PC-3 (cell line): Measurements from ENCODE around the gene SLC5A5. TPM values are rescaled to one million over a fixed set of nuclear protein-coding genes. Genes with fewer than 3 reads are reported as not detected.

Experiments used
- ATAC-seq: fragments of 200-7000 bp; cut with Tn5 transposase; 2 replicates; pipeline ENCODE4 v1.9.1; 2020; ENCODE audit warnings: mild to moderate bottlenecking, moderate library complexity
- BruUV-seq: library from RNA; stranded (reverse); fragments of 400-500 nt; replicated peaks from 2 replicates; lab custom pipeline; 2021; lab: Mats Ljungman, UMichigan
- CTCF ChIA-PET: fragments of 300-600 bp; sonication (Branson Sonifier 250); formaldehyde crosslinking; loops from one replicate; lab custom pipeline; 2022; ENCODE audit warnings: antibody characterized with exemption; lab: Charles Lee
- POLR2A ChIA-PET: fragments of 300-600 bp; sonication (Branson Sonifier 250); formaldehyde crosslinking; loops from one replicate; lab custom pipeline; 2022; ENCODE audit warnings: antibody characterized with exemption; ENCODE audit not compliant: unreplicated experiment; lab: Charles Lee
- DNase-seq: peaks from one replicate; pipeline ENCODE4 v3.0.0-alpha.2; 2015
- H2AFZ ChIP-seq: fragments of 300-600 bp; sonication (generic); 2 replicates; pipeline ENCODE4 v1.6.0; 2016; ENCODE audit warnings: antibody characterized with exemption, low read length
- H3F3A ChIP-seq: fragments of 300-600 bp; sonication (generic); one replicate; pipeline ENCODE4 v1.6.0; 2017; ENCODE audit warnings: antibody characterized with exemption, low read length, control low read depth, mild to moderate bottlenecking; ENCODE audit not compliant: unreplicated experiment
- H3K27ac ChIP-seq: fragments of 300-600 bp; sonication (generic); 2 replicates; pipeline ENCODE4 v1.5.1; 2016; ENCODE audit warnings: mild to moderate bottlenecking, low read length
- H3K27me3 ChIP-seq: fragments of 300-600 bp; sonication (generic); 2 replicates; pipeline ENCODE4 v1.6.1; 2016; ENCODE audit warnings: low read length, mixed read lengths
- H3K36me3 ChIP-seq: fragments of 300-600 bp; sonication (generic); 2 replicates; pipeline ENCODE4 v1.6.1; 2016; ENCODE audit warnings: low read depth, mixed run types, low read length, mixed read lengths
- H3K4me1 ChIP-seq: fragments of 300-600 bp; sonication (generic); 2 replicates; pipeline ENCODE4 v1.5.1; 2016; ENCODE audit warnings: low read length; ENCODE audit not compliant: insufficient read depth
- H3K4me2 ChIP-seq: fragments of 300-600 bp; sonication (generic); 2 replicates; pipeline ENCODE4 v1.6.0; 2016; ENCODE audit warnings: low read length
- H3K4me3 ChIP-seq: fragments of 300-600 bp; sonication (generic); 2 replicates; pipeline ENCODE4 v1.5.1; 2016; ENCODE audit warnings: mild to moderate bottlenecking, low read length, mixed read lengths
- H3K79me2 ChIP-seq: fragments of 300-600 bp; sonication (generic); 2 replicates; pipeline ENCODE4 v1.6.1; 2017; ENCODE audit warnings: low read length, mixed read lengths
- H3K9ac ChIP-seq: fragments of 300-600 bp; sonication (generic); 2 replicates; pipeline ENCODE4 v1.6.0; 2016; ENCODE audit warnings: mild to moderate bottlenecking, low read length
- H3K9me2 ChIP-seq: fragments of 300-600 bp; sonication (generic); replicated peaks from 2 replicates; pipeline ENCODE4 v1.6.1; 2016; ENCODE audit warnings: mixed run types, low read length, mixed read lengths
- H3K9me3 ChIP-seq: fragments of 300-600 bp; sonication (generic); 2 replicates; pipeline ENCODE4 v1.6.1; 2016; ENCODE audit warnings: low read length, mixed read lengths
- H4K20me1 ChIP-seq: fragments of 300-600 bp; sonication (generic); 2 replicates; pipeline ENCODE4 v1.6.1; 2016; ENCODE audit warnings: low read length, mixed read lengths
- EZH2 ChIP-seq: fragments of 300-600 bp; sonication (generic); IDR thresholded peaks from one replicate; pipeline ENCODE4 v1.6.1; 2017; ENCODE audit warnings: antibody characterized with exemption, mild to moderate bottlenecking, low read length; ENCODE audit not compliant: unreplicated experiment
- EZH2phosphoT487 ChIP-seq: fragments of 300-600 bp; sonication (generic); IDR thresholded peaks from 2 replicates; pipeline ENCODE4 v1.6.1; 2018; ENCODE audit warnings: mild to moderate bottlenecking, antibody characterized with exemption, low read length, borderline replicate concordance
- intact Hi-C: fragments of 100-400 bp; cut with micrococcal nuclease; formaldehyde crosslinking; loops from 2 replicates; pipeline ENCODE4 v1.9.0; 2023
- total RNA-seq: library from RNA; depleted of rRNA; stranded (reverse); fragments of >200 nt; gene quantifications from 2 replicates; pipeline ENCODE4 v1.2.3, GENCODE V29; 2014
- TF ChIP-seq, protein P1 (sequence below): fragments of 300-600 bp; sonication (generic); conservative IDR thresholded peaks from 2 replicates; pipeline ENCODE4 v1.5.1; 2017; ENCODE audit warnings: antibody characterized with exemption, low read depth, mild to moderate bottlenecking, low read length

SLC5A5 gene
- total RNA-seq, 1 experiment from 2014 or later, result not detected

DNA sequence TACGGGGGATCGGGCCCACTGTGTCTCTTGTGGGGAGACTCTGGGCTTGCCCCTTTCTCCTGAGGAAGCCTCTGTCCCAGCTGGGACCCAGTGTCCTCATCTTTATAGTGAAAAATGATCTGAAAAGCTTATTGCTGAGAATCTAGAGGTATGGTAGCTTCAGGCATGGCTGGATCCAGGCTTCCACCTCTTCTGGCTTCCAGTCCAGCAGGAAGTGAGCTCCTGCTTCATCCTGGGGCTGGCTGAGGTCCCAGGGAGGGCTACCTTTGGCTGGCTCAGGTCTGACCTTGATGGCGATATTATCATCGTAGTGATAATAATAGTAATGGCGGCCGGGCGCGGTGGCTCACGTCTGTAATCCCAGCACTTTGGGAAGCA, 3.0 kb downstream of the SLC5A5 start:
- H3K9me3 ChIP-seq, result no peaks in the 10 kb centered on the region
- H3K27ac ChIP-seq, result no peak overlapping the region
- POLR2A ChIA-PET, result no interaction called here
- no peaks in the 10 kb centered on the region for H3F3A ChIP-seq
- H3K4me2 ChIP-seq, result no peak overlapping the region
- TF ChIP-seq, protein P1, sequence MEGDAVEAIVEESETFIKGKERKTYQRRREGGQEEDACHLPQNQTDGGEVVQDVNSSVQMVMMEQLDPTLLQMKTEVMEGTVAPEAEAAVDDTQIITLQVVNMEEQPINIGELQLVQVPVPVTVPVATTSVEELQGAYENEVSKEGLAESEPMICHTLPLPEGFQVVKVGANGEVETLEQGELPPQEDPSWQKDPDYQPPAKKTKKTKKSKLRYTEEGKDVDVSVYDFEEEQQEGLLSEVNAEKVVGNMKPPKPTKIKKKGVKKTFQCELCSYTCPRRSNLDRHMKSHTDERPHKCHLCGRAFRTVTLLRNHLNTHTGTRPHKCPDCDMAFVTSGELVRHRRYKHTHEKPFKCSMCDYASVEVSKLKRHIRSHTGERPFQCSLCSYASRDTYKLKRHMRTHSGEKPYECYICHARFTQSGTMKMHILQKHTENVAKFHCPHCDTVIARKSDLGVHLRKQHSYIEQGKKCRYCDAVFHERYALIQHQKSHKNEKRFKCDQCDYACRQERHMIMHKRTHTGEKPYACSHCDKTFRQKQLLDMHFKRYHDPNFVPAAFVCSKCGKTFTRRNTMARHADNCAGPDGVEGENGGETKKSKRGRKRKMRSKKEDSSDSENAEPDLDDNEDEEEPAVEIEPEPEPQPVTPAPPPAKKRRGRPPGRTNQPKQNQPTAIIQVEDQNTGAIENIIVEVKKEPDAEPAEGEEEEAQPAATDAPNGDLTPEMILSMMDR, result no peak
- TF ChIP-seq EZH2phosphoT487 (no peak), EZH2 (no peak)
- intact Hi-C loops, result loop anchor here (5.0 kb wide), 1 partner anchor 123 kb away; no protein-coding TSS in a partner anchor
- no peak for ATAC-seq
- H3K4me3 ChIP-seq, result no peak overlapping the region
- peaks cover 5% of the 10 kb centered on the region; the same call in 1 of the 2 replicates for H3K4me1 ChIP-seq
- no peaks in the 10 kb centered on the region for H3K36me3 ChIP-seq
- H3K27me3 ChIP-seq, result 0 out of 2 replicates have a peak, but pooled peaks cover 12% of the 10 kb centered on the region
- no peaks in the 10 kb centered on the region for H3K79me2 ChIP-seq
- H2AFZ ChIP-seq, result no peak overlapping the region
- no peaks in the 10 kb centered on the region for H4K20me1 ChIP-seq
- no TSS peak for BruUV-seq
- DNase-seq, result no peak
- H3K9me2 ChIP-seq, result no peaks in the 10 kb centered on the region
- H3K9ac ChIP-seq, result no peak overlapping the region
- CTCF ChIA-PET, result interaction anchor here (0.6 kb wide), 1 partner anchor 16 kb away, joined by 6 read pairs; no protein-coding TSS in a partner anchor

DNA sequence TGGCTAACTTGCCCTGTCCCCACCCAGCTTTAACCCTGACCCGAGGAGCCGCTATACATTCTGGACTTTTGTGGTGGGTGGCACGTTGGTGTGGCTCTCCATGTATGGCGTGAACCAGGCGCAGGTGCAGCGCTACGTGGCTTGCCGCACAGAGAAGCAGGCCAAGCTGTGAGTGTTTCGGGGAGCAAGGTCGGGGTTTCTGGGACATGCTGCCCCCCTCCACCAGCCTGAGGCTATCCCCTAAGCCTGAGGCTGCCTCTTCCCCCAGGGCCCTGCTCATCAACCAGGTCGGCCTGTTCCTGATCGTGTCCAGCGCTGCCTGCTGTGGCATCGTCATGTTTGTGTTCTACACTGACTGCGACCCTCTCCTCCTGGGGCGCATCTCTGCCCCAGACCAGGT, 6.0 kb downstream of the SLC5A5 start:
- CTCF ChIA-PET, result no interaction called here
- no peak overlapping the region for H3K4me3 ChIP-seq

DNA sequence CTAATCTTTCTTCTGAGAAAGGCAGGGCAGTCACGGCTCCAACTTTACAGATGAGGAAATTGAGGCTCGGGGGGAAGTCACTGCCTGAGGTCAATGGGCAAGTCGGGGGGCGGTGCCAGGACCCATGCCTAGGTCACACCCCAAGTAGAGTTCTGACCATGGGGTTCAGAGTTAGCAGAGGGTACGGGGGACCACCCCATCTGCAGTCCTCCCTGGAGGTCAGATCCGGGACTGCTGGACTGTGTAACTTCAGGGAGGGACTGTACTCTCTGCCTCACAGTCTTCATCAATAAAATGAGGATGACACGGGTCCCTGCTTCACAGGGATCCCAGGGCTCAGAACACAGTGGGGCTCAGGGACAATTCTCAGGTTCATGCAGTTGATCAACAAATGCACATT, 7.7 kb downstream of the SLC5A5 start:
- TF ChIP-seq EZH2phosphoT487, result no peak
- TF ChIP-seq, protein P1, result no peak
- no peak for TF ChIP-seq EZH2
- H3K79me2 ChIP-seq, result no peaks in the 10 kb centered on the region
- H3K4me3 ChIP-seq, result no peak overlapping the region
- no peaks in the 10 kb centered on the region for H3K4me1 ChIP-seq
- H3K9ac ChIP-seq, result no peak overlapping the region
- CTCF ChIA-PET, result interaction anchor here (1.2 kb wide), 1 partner anchor 20 kb away, joined by 5 read pairs; the partner anchor contains the start of gene RPL18A
- no peaks in the 10 kb centered on the region for H3K27me3 ChIP-seq
- H3K36me3 ChIP-seq, result no peaks in the 10 kb centered on the region
- intact Hi-C loops, result no loop called here
- H3F3A ChIP-seq, result no peaks in the 10 kb centered on the region
- no peaks in the 10 kb centered on the region for H4K20me1 ChIP-seq
- no peaks in the 10 kb centered on the region for H3K9me3 ChIP-seq
- BruUV-seq, result no TSS peak
- H2AFZ ChIP-seq, result no peak overlapping the region
- POLR2A ChIA-PET, result no interaction called here
- ATAC-seq, result no peak
- no peak overlapping the region for H3K27ac ChIP-seq
- H3K4me2 ChIP-seq, result no peak overlapping the region
- no peak for DNase-seq
- no peaks in the 10 kb centered on the region for H3K9me2 ChIP-seq

More for the DNA sequence above, 6.0 kb downstream of the SLC5A5 start:
- peaks cover 5% of the 10 kb centered on the region; the same call in 1 of the 2 replicates for H3K4me1 ChIP-seq
- no peaks in the 10 kb centered on the region for H3K79me2 ChIP-seq
- TF ChIP-seq EZH2phosphoT487 (no peak), EZH2 (no peak)
- TF ChIP-seq, protein P1, result no peak
- POLR2A ChIA-PET, result no interaction called here
- H3K36me3 ChIP-seq, result no peaks in the 10 kb centered on the region
- H3K27ac ChIP-seq, result no peak overlapping the region
- no peaks in the 10 kb centered on the region for H3K9me3 ChIP-seq
- no peak overlapping the region for H3K4me2 ChIP-seq
- no peak for DNase-seq
- H3K27me3 ChIP-seq, result no peaks in the 10 kb centered on the region
- no peak overlapping the region for H3K9ac ChIP-seq
- no peaks in the 10 kb centered on the region for H3F3A ChIP-seq
- BruUV-seq, result no TSS peak
- intact Hi-C loops, result no loop called here
- H3K9me2 ChIP-seq, result no peaks in the 10 kb centered on the region
- ATAC-seq, result no peak
- H4K20me1 ChIP-seq, result no peaks in the 10 kb centered on the region
- H2AFZ ChIP-seq, result no peak overlapping the region
